NCI-H146 treated with DMSO at 0.1 percent for 48 hours (cell line): ENCODE results near the gene HKDC1.
"Not testable (repeated sequence)": the region's sequence is repeated elsewhere in the genome, so short reads cannot be mapped to it uniquely, and the experiment has no call there.

Experiments used
- DNase-seq: peaks from one replicate; lab custom pipeline; 2025; ENCODE audit not compliant: unreplicated experiment; lab: John Stamatoyannopoulos, UW

Gene HKDC1

DNA sequence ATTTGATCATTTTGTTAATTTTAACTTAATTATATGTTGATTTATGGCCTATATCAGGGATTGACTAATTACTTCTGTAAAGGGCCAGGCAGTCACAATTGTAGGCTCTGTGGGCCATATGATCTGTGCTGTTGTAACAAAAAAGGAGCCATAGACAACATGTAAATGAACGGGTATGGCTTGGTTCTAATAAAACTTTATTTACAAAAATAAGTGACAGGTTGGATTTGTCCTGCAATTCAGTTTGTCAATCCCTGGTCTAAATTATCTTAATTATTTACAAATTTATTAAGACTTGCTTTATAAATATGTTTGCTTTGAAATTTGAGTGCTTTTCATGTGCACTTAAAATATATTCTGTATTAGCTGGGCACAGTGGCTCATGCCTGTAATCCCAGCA lies 55.3 kb downstream of the HKDC1 start:
- no peak for DNase-seq

DNA sequence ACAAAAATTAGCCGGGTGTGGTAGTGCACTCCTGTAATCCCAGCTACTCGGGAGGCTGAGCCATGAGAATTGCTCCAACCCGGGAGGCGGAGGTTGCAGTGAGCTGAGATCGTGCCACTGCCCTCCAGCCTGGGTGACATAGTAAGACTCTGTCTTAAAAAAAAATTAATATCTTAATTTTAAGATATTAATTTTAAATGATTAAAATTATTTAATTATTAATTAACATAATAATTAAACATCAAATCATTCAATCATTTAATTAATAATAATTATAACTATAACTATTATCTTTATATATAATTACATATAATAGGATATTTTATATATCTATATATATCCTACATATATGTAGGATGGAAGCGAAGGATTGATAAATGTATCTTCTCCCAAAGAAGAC lies 56.4 kb downstream of the HKDC1 start:
- DNase-seq = no peak

DNA sequence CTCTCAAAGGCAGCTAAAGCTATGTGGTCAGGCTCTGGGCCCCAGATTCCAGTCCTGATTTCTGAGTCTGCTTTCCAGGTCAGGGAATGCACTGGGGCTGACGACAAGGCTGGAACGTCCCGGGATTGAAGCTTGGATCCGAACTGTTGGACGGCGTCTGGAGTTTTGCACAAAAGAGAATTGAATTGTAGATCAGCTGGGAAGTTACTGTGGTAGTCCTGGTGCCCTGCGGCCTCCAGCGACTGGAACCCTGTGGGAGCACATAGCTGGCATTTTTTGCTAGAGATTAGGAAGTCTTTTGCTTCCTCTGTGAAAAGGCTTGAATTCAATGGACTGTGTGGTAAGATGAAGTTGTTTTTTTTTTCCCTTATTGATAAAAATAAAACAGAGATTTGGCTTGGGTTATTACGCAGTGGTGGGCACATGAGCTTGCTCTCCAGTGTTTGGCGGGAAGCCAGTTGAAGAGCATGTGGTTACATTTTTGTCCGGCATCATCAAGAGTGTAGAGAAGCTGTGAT lies 58.4 kb downstream of the HKDC1 start, which contains the start of gene HK1:
HK1 (plus strand) TSS at position 51 of the 518 bp plus-strand sequence.
- no peak for DNase-seq

DNA sequence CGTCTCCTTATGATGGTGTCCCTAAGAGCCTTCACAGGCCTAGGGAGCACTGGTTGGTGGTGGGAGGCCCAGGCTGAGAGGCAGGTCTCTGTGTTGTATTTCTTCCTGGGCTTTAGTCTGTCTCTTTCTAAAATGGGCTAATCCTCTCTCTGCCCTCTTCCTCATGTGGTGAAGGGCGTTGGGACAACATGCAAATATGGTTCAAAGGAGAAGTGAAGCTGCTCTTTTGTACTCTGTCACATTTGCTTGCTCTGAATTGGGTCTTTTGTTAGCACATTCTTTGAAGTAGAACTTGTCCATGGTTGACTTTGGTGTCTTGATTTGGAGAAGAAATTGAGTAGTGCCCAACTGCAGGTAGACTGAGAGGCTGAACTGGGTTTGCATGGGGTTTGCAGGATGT lies 59.0 kb downstream of the HKDC1 start:
- DNase-seq = no peak

DNA sequence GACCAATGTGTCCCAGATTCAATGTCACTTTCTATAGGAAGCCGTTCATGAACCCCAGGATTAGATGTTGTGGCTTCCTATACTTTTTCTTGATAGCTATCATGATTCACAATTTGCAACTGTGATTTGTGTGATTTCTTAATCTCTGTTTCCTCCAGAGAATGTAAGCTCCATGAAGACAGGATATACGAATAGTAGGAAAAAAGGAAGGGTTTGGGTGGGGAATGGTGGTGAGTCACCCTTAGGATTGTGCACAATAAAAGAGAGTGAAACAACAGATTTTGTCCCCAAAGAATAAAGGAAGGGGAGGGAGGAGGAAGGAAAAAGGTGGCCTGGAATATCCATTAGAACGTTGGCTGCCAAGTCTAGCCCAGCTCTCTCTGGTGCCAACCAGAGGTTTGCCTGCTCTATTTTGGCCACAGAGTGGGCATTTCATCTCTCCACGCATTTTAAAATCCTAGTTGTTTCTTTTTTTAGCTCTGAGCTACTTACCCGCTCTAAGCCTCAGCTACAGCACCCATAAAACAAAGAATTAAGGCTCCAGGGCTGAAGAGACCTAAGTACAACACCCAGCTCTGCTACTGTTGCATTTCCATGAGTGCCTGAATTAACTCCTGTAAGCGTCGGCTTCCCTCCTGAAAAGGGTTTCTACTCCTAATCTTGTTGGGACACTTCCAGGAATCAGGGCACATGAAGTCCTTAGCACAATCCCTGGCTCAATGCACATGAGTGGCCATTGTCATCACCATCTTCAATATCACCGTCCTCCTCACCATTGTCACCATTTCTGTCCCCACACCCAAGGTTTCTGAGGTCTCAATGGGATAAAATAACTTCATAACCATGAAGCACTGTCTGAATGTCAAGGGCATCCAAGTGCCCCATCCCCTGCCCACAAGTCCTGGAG lies 61.6 kb downstream of the HKDC1 start:
- DNase-seq = no peak

DNA sequence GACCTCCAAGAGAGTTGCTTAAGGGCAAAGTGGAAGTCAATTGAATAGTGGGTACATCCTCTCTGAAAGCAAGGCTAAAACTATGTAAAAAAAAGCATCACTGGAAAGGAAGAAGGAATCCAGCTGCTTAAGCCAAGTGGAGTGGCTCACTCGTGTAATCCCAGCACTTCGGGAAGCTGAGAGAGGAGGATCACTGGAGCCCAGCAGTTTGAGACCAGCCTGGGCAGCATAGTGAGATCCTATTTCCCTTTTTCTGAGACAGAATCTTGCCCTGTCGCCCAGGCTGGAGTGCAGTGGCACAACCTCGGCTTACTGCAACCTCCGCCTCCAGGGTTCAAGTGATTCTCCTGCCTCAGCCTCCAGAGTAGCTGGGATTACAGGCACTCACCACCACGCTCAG lies 64.3 kb downstream of the HKDC1 start:
- DNase-seq = not testable (repeated sequence)

DNA sequence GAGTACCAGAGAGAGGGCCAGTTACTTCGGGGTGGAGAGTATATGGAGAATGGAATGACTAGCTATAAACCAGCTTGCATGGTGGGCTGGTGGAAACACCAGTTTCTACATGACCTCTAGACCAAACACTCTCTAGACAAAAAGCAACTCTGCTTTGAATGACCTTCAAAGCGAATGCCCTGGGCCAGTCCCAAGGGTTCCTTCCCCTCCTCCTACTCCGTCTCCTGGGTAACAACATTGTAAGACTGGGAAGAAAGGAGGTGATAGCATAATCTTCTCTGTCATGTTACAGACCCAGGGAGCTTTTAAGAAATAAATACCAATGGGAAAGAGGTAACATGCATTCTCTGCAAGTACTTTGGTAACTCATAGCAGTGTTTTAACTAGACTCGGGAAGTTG lies 65.6 kb downstream of the HKDC1 start:
- no peak for DNase-seq

DNA sequence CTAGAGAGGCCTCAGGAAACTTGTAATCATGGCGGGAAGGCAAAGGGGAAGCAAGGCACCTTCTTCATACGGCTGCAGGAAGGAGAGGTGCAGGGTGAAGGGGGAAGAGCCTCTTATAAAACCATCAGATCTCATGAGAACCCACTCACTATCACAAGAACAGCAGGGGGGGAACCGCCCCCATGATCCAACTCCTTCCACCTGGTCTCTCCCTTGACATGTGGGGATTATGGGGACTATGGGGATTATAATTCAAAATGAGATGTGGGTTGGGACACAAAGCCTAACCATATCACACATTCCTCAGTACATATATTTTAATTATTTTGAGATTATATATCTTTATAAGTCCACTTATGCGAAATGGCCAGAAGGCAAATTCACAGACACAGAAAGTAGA lies 67.0 kb downstream of the HKDC1 start:
- DNase-seq = no peak

DNA sequence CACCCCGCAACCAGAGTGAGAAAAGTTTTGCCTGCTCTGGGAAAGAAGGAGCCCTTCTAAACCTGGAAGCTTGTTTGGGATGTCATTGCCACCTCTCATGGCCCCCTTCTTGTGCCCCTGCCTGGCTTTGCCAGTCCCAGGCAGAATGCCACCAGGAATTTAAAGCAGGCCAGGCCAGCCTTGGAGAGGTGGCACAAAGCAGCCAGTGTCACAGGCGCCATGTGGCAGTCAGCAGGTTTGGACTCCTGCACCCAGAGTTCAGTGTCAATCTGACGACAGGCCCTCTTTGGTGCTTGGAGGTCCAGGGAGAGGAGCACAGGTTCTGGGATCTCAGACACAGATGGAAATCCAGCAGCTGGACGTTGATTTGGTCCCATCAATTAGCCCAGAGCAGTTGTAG lies 70.9 kb downstream of the HKDC1 start:
- DNase-seq = no peak

DNA sequence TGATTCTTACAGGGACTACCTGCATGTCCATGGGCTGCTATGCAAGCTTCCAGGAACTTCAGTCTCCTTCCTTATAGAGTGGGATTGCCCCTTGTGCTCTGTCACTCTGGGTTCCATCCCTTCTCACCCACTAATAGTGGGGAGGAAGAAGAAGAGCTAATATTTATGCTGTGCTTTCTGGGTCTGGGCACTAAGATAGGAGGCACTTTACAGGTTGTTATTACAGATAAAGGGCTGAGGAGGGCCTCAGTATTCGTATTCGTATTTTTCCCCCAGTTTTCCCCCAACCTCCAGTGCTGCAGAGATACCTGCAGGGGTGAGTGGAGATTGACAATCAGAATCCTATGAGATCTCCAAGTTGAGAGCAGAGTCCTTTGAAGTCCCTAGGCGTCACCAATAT lies 72.3 kb downstream of the HKDC1 start:
- no peak for DNase-seq

DNA sequence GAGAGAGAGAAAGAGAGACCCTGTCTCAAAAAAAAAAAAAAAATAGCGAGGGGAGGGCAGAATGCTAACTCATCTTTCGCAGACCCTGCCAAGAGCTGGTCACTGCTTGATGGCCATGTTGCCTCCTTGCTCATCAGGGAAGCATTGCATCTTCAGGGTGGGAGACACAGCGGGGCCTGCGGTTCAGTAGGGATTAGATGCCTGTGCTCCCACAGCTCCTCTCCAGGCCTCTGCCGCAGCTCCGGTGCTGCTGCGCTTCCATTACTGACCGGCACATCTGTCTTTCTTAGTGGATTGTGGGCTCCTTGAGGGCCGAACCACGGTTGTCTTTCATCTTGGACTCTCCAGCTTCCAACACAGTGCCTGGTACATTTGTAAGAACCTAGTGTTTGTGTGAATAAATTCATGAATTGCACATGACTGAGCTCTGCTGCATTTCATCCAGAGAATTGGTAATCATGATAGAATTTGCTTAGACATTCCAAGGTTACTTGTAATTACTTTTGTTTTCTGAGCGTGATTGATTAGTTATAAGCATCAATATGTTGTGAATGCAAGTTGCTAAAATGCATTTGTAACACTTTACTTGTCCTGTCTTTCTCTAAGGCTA lies 75.0 kb downstream of the HKDC1 start:
- no peak for DNase-seq

DNA sequence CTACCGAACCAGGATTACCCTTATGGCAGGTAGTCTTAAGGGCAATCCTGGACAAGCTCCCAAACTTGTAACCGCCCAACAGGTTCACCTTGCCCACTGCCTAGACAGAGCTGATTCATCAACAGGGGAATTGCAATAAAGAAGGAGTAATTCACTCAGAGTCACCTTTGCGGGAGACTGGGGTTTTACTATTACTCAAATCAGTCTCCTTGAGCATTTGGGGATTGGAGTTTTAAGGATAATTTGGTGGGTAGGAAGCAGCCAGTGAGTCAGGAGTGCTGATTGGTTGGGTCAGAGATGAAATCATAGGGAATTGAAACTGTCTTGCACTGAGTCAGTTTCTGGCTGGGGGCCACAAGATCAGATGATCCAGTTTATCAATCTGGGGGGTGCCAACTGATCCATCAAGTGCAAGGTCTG lies 83.5 kb downstream of the HKDC1 start:
- no peak for DNase-seq

DNA sequence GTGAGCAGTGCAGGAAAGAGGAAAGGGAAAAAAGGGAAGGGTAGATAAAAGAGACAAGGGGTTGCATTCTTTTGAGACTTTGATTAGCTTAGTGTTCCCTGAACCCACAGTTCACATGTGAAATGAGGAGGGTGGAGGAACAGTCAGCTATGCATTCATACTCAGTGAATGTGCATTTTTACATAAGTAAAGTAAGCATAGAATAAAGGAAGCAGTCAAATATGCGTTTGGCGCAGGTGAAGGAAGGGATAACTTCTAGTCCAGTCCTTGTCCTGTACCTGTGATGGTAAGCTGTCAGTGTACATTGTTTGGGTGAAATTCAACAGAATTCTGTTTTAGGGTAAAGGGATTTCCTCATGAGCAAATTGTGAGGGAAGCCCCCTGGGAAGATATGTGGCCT lies 86.3 kb downstream of the HKDC1 start:
- no peak for DNase-seq

DNA sequence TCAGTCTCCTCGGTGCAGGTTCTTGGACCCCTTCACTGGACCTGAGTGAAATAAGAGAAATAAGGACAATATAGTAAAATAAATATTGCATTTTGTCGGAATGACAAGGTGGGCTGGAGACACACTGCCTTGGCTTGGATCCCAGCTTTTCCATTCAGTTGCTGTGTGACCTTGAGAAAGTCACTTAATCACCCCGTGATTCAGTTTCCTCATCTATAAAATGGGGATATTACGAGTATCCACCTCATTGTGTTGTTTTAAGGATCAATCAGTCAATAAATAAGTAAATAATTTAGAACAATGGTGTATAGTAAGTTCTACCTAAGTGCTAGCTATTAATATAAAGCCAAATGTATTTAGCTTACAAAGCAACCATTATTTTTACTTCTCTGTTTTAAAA lies 87.3 kb downstream of the HKDC1 start:
- DNase-seq = no peak

DNA sequence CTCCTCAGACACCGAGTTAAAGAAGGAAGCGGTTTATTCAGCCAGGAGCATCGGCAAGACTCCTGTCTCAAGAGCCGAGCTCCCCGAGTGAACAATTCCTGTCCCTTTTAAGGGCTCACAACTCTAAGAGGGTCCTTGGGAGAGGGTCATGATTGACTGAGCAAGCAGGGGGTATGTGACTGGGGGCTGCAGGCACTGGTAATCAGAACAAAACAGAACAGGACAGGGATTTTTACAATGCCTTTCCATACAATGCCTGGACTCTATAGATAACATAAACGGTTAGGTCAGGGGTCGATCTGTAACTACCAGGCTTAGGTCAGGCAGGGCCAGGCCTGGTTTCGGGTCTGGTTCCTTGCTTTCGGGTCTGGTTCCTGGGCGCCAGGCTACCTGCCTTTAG lies 88.2 kb downstream of the HKDC1 start:
- not testable (repeated sequence) for DNase-seq

DNA sequence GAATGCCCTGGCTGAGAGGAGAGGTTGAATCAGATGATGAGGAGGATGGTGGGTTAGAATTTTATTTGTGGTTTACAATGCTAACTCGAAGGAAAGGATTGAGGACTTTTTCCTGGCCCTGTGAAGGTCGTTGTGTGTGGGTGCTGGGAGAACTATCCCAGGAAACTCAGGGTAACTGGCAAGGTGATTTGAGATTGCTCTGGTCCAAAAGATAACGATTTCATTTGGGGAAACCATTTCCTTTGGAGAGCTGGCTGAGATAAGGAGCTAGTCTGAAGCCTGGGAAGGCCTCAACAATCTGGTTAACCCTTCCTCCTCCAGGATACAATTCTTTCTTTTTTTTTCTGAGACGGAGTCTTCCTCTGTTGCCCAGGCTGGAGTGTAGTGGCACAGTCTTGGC lies 91.2 kb downstream of the HKDC1 start:
- no peak for DNase-seq

DNA sequence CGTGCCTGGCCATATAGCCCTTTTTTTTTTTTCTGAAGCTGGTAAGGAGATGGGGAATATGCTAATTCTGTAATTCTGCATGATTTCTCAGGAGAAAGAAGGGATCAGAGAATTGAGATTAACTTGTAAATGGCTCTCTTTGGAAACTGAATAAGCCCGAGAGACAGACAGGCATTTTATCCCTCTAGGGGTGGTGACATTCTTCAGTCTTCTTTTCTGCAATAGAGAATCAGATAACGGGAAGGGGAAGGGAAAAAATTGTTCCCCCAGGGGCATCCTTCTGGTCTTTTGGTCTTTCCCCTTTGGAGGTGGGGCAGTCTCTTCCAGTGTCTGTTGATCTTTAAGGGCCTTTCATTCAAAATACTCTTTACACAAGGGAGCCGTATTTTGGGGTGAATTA lies 92.4 kb downstream of the HKDC1 start:
- DNase-seq = no peak

DNA sequence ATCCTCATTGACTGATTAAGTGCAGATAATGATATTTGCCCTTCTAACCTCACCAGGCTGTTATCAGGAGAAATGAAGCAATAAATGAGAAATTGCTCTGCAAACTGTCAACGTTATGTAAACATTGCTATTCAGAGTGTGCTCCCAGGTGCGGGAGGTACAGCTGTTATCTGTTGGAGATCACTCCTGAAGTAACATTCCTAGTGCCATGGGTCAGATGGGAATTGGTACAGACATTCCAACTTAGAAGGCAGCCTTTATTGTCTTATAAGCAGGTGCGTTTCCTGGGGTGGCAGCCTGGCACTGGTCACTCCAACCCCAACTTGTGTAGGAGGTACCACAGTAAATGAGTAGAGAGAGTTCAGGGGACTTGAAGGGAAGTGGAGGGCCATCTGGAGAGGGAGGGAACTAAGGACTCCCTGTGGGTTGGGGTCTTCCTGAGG lies 95.0 kb downstream of the HKDC1 start:
- peak; percentile 87 for DNase-seq

DNA sequence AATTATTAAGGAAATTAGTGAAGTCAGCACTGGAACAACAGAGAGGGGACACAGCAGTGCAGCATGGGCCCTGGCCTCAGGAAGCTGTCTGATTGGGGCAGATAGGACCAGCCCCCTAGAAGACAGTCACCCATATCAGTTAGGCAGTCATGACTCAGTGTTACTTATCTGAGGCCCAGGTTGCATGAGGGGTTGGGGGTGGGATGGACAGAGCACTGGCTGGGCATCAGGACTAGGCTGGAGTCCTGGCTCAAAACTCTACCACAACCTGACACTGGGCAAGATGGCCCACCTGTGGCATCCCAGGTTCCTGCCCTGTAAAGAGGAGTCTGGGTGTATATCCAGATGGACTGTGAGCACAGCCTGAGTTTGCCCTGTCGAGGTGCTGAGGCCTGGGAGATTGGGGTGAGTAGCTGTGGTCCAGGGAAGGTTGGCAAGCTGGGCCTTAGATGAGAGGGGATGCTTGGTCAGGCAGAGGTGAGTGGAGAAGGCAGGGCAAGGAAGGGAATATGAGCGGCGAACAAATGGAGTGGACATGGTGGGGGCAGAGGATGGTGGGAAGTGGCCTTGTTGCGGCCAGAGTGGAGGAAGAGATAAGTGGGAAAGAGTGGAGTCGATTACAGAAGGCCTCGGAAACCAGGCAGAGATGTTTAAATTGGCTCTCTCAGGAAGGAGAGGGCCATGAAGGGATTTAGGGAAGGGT lies 95.6 kb downstream of the HKDC1 start:
- no peak for DNase-seq

DNA sequence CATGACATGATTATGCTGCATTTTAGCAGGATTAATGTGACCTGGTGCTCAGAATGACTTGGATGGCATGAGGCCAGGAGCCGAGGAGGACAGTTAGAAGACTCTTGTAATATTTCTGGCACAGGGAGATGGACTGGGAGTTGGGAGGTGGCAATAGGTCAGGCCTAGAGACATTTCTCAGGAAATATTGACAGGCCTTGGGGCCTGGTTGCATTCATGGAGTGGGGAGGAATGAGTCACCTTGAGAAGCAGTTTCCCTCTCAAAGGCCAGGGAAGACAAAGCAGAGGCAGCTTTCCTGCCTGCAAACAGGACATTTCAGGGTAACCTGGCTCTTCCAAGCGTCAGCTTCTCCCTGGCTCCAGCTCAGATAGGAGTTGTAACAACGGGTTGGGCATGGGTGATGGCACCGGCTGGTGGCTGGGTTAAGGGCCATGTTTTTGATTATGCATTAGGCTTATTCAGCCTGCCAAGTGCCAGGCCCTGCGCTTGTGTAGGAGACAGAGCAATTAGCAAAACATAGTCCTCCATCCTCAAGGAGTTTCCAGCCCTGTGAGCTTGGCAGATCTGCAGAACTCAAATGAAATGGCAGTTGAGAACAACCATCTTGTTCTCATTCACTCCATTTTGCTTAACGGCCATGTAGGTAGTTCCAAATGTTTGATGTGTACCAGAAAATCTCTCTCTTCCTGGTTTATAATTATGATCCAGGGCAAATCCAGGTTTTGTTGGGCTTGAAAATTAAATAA lies 96.4 kb downstream of the HKDC1 start:
- DNase-seq = no peak
